Nephron (organoid): ENCODE results near the gene PTPRZ1.

ENCODE experiments used
- H3K27ac Mint-ChIP-seq, 3 experiments: 2 replicates each; pipeline ENCODE4 v1.8.0; 2020; ENCODE audit warnings: mixed read lengths in 3 of 3, mild to moderate bottlenecking in 2 of 3, moderate library complexity in 1 of 3
- H3K27me3 Mint-ChIP-seq: 2 replicates; pipeline ENCODE4 v1.8.0; 2021; ENCODE audit warnings: low read depth, mild to moderate bottlenecking, moderate library complexity, mixed read lengths
- H3K36me3 Mint-ChIP-seq: 2 replicates; pipeline ENCODE4 v1.8.0; 2020; ENCODE audit warnings: low read depth, mixed read lengths
- H3K4me1 Mint-ChIP-seq: 2 replicates; pipeline ENCODE4 v1.8.0; 2020; ENCODE audit warnings: mixed read lengths
- H3K4me3 Mint-ChIP-seq, 3 experiments: 2 replicates each; pipeline ENCODE4 v1.8.0; 2020; ENCODE audit warnings: mild to moderate bottlenecking in 3 of 3, mixed read lengths in 3 of 3, moderate library complexity in 2 of 3
- H3K9me3 Mint-ChIP-seq: 2 replicates; pipeline ENCODE4 v1.8.0; 2020; ENCODE audit warnings: mixed read lengths
- CTCF ChIP-seq, 3 experiments: fragments of 200-600 bp; sonication (generic); IDR thresholded peaks; one replicate each; pipeline ENCODE4 v1.5.0; 2021; ENCODE audit warnings: antibody characterized with exemption in 3 of 3; ENCODE audit not compliant: unreplicated experiment in 3 of 3

The PTPRZ1 gene

DNA sequence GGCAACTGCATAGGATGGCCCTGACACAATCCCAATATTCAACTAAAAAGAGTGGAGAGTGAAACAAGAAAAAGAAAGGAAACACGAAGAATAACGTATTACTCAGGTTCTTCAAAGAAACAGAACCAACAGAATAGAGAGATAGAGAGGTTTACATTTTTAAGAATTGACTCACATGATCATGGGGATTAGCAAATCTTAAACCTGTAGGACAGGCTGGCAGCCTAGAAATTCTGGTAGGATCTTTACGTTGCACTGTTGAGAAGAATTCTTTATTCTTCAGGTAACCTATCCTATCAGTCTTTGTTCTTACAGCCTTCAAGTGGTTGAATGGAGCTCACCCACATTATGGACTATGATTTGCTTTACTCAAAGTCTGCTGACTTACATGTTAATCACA lies 167.2 kb downstream of the PTPRZ1 start:
- H3K9me3 Mint-ChIP-seq: no peaks in the 10 kb centered on the region
- H3K27me3 Mint-ChIP-seq: no peaks in the 10 kb centered on the region
- TF ChIP-seq CTCF (IDR thresholded peaks at IDR 0.05; ENCODE audit: unreplicated experiment in 3 of 3): no peak
- H3K4me1 Mint-ChIP-seq: peaks cover 13% of the 10 kb centered on the region
- no peak overlapping the region for H3K4me3 Mint-ChIP-seq
- no peaks in the 10 kb centered on the region for H3K36me3 Mint-ChIP-seq
- H3K27ac Mint-ChIP-seq: no peak overlapping the region

GRCh38 chr7:122046402-122046801 lies 173.4 kb downstream of the PTPRZ1 start:
- Mint-ChIP-seq H3K4me3 (no peak overlapping the region), H3K27ac (no peak overlapping the region), H3K9me3 (no peaks in the 10 kb centered on the region), H3K27me3 (no peaks in the 10 kb centered on the region), H3K36me3 (no peaks in the 10 kb centered on the region), H3K4me1 (no peaks in the 10 kb centered on the region)
- no peak for TF ChIP-seq CTCF (IDR thresholded peaks at IDR 0.05; ENCODE audit: unreplicated experiment in 3 of 3)

DNA sequence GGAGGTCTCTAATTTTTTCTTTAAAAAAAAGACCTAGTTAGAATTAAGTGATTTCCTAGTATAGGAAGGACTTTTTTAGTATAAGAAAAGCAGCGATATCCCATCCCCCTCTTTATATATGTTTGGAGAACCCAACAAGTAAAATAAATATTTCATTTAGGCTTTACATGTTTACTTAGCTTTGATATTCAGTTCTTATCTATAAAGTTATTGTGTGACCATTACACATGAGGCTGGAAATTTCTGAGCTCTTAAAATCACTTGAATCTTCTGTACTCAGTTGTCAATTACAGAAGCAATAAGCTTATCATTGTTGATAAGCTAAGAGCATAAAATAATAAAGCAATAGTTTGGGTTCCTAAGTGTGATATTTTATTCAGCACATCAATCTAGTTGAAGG lies 181.4 kb downstream of the PTPRZ1 start:
- Mint-ChIP-seq H3K4me1 (no peaks in the 10 kb centered on the region), H3K4me3 (no peak overlapping the region), H3K36me3 (no peaks in the 10 kb centered on the region), H3K27me3 (no peaks in the 10 kb centered on the region), H3K27ac (no peak overlapping the region), H3K9me3 (no peaks in the 10 kb centered on the region)
- TF ChIP-seq CTCF (IDR thresholded peaks at IDR 0.05; ENCODE audit: unreplicated experiment in 3 of 3): no peak

DNA sequence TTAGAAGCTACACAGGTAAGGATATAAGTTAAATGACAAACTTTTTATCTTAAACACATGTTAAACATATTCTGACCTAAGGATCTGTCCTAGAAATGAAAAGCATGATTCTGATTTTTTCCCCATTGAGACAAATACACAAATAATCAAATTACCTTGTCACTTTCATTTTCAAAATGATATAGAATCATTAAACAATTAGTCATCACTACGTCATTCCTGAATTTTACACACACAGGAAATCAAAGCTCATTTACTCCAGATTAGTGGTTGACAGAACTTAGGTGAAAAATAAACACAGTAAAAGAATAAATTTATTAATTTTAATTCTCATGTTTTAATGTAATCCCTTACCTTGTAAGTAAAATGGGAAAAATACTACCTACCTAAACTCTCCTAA lies 182.1 kb downstream of the PTPRZ1 start:
- H3K36me3 Mint-ChIP-seq: no peaks in the 10 kb centered on the region
- no peaks in the 10 kb centered on the region for H3K9me3 Mint-ChIP-seq
- no peak overlapping the region for H3K4me3 Mint-ChIP-seq
- H3K27me3 Mint-ChIP-seq: no peaks in the 10 kb centered on the region
- TF ChIP-seq CTCF (IDR thresholded peaks at IDR 0.05; ENCODE audit: unreplicated experiment in 3 of 3): no peak
- H3K27ac Mint-ChIP-seq: no peak overlapping the region
- H3K4me1 Mint-ChIP-seq: no peaks in the 10 kb centered on the region

- no peaks in the 10 kb centered on the region for H3K36me3 Mint-ChIP-seq
- no peak overlapping the region for H3K27ac Mint-ChIP-seq
- no peaks in the 10 kb centered on the region for H3K27me3 Mint-ChIP-seq
- no peak overlapping the region for H3K4me3 Mint-ChIP-seq
- no peak for TF ChIP-seq CTCF (IDR thresholded peaks at IDR 0.05; ENCODE audit: unreplicated experiment in 3 of 3)
- H3K4me1 Mint-ChIP-seq: no peaks in the 10 kb centered on the region
- no peaks in the 10 kb centered on the region for H3K9me3 Mint-ChIP-seq
Observed at GRCh38 chr7:122056977-122057376, 184.0 kb downstream of the PTPRZ1 start.

DNA sequence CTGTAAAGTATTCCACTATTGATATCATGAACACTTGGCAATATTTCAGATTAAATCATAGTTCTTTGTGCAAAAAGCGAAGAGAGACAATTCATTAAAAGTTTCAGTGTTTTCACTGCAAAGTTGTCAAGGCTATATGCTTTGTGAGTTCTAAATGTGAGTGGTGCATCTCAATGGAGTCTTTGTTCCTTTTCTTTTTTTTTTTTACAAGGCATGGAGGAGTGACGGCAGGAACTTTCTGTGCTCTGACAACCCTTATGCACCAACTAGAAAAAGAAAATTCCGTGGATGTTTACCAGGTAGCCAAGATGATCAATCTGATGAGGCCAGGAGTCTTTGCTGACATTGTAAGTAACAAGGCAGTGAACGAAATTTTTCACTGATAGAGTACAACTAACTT lies 186.6 kb downstream of the PTPRZ1 start:
- Mint-ChIP-seq H3K9me3 (no peaks in the 10 kb centered on the region), H3K27ac (no peak overlapping the region), H3K36me3 (no peaks in the 10 kb centered on the region), H3K27me3 (no peaks in the 10 kb centered on the region), H3K4me1 (no peaks in the 10 kb centered on the region), H3K4me3 (no peak overlapping the region)
- TF ChIP-seq CTCF (IDR thresholded peaks at IDR 0.05; ENCODE audit: unreplicated experiment in 3 of 3): no peak
